D721Med (cell line): ENCODE measurements around the gene CLCN7.

Source experiments
- DNase-seq: peaks from one replicate; pipeline ENCODE4 v3.0.0; 2011; ENCODE audit warnings: low spot score; ENCODE audit not compliant: insufficient read length
- FAIRE-seq: peaks from 2 replicates; lab custom pipeline; 2011; peaks lifted over from hg19 to GRCh38; lab: Jason Lieb, UNC
- TF ChIP-seq, protein P1 (sequence below): IDR thresholded peaks from 2 replicates; pipeline ENCODE4 v1.5.1; 2012; ENCODE audit warnings: mild to moderate bottlenecking, control low read depth; ENCODE audit not compliant: insufficient read depth; ENCODE audit errors: missing control alignments

CLCN7 gene

DNA sequence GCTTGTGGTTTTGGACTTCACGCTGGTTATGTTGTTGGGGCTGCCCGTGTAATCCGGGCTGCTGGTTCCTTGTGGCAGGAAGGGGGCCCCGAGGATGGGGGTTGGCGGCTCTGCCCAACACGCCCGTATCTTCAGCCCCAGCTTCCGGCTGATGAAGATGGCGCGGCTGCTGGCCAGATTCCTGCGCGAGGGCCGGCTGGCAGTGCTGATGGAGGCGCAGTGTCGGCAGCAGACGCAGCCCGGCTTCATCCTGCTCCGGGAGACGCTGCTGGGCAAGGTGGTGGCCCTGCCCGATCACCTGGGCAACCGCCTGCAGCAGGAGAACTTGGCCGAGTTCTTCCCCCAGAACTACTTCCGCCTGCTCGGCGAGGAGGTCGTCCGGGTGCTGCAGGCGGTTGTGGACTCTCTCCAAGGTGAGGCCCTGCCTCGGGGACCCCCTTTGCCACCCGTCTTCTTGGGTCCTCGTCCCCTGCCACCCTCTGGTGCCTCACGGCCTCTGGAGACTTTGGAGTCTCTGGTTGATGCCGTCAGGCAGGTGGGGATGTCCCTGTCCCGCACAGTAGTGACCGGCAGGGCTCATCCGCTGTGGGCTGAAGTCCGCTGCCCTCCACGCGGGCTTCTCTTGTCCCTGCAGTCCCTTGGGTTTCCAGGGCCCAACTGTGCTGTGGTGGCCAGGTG is 20.5 kb upstream of the CLCN7 start:
- DNase-seq, result no peak
- FAIRE-seq, result no peak
- TF ChIP-seq, protein P1, sequence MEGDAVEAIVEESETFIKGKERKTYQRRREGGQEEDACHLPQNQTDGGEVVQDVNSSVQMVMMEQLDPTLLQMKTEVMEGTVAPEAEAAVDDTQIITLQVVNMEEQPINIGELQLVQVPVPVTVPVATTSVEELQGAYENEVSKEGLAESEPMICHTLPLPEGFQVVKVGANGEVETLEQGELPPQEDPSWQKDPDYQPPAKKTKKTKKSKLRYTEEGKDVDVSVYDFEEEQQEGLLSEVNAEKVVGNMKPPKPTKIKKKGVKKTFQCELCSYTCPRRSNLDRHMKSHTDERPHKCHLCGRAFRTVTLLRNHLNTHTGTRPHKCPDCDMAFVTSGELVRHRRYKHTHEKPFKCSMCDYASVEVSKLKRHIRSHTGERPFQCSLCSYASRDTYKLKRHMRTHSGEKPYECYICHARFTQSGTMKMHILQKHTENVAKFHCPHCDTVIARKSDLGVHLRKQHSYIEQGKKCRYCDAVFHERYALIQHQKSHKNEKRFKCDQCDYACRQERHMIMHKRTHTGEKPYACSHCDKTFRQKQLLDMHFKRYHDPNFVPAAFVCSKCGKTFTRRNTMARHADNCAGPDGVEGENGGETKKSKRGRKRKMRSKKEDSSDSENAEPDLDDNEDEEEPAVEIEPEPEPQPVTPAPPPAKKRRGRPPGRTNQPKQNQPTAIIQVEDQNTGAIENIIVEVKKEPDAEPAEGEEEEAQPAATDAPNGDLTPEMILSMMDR, result no peak

DNA sequence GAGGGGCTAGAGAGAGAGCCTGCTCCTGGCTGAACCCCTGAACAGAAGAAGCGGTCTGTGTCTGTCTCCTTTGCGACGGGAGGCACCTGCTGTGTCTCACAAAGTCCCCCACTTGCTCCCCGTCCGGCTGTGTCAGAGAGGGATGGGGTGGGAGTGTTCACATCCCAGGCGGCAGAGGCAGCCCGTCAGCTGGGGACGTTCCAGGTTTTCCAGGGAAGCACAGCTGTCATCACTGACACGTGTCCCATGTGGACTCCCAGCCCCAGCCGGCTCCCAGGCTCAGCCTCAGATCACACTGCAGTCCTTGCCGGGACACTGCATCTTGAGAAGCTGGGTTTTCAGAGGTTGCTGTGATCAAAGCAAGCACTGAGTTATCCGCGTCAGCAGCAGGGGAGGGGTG is 19.9 kb upstream of the CLCN7 start:
- TF ChIP-seq, protein P1, result no peak
- FAIRE-seq, result no peak
- no peak for DNase-seq

DNA sequence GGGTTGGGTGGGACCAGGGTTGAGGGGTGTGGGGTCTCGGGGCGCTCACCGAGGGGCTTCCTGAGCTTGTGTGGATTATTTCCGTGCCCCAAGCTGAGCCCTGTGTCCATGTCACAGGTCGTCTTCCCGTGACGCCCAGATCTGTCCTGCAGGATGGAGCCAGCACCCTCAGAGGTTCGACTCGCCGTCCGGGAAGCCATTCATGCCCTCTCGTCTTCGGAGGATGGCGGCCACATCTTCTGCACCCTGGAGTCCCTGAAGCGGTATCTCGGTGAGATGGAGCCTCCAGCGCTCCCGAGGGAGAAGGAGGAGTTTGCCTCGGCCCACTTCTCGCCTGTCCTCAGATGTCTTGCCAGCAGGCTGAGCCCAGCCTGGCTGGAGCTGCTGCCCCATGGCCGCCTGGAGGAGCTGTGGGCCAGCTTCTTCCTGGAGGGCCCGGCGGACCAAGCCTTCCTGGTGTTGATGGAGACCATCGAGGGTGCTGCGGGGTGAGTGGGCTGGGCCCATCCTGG is 19.4 kb upstream of the CLCN7 start:
- DNase-seq, result no peak
- FAIRE-seq, result no peak
- TF ChIP-seq, protein P1, result no peak

DNA sequence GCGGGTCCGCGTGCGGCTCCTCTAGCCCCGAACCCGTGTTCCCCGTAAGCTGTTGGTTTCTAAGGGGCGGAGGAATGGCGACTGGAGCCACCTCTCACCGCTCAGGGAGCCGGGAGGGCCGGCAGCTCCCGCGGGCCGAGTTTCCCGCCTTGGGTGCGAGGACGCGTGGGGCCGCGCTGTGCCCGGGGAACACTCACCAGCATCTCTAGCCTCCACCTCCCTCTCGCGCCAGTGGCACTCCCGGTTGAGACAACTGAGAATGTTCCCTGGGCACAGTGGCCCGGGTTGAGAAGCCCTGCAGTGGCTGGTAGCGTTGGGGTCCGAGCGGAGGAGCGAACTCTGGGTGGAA is 18.9 kb upstream of the CLCN7 start:
- no peak for DNase-seq
- no peak for FAIRE-seq
- TF ChIP-seq, protein P1, result no peak

DNA sequence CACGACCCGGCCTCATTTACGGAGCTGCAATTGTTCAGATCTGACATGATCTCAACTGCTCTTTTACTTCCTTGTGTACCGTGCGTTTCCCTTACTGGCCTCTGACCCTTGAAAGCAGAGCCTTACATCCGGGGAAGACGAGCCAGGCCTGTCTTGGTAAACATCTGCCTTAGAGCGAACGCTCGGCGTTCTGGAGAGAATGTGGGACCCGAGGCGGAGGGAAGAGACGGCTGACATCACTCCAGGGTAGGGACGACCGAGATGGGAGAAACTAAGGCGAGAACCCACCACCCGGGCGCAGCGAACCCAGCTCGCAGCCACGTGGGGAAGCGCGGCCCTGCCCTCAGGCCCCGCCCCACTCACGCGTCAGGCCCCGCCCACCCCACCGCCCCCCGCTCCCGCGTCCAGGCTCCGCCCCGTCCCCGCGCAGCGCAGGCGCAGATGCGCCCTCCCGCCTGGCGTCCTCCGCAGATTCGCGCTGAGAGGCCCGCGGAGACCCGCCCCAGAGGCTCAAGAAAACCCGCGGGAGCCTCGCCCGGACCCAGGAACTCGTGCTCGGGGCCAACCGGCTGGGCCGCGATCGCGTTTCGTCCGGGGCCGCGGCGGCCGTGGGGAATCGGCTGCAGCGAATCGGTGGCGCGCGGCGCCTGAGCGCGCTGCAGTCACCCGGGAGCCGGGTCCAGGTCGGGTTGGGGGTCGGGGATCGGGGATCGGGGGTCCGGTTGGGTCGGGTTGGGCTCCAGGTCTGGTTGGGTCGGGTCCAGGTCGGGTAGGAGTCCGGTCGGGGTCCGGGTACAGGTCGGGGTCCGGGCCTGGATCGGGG is 18.3 kb upstream of the CLCN7 start, which contains the start of gene TELO2:
Gene TELO2, plus strand, starts transcription at position 438 of the 823 bp plus-strand sequence. CDS start 922 bp downstream, outside the sequence.
- TF ChIP-seq, protein P1, result no peak
- peak; percentile 86 for DNase-seq
- no peak for FAIRE-seq

DNA sequence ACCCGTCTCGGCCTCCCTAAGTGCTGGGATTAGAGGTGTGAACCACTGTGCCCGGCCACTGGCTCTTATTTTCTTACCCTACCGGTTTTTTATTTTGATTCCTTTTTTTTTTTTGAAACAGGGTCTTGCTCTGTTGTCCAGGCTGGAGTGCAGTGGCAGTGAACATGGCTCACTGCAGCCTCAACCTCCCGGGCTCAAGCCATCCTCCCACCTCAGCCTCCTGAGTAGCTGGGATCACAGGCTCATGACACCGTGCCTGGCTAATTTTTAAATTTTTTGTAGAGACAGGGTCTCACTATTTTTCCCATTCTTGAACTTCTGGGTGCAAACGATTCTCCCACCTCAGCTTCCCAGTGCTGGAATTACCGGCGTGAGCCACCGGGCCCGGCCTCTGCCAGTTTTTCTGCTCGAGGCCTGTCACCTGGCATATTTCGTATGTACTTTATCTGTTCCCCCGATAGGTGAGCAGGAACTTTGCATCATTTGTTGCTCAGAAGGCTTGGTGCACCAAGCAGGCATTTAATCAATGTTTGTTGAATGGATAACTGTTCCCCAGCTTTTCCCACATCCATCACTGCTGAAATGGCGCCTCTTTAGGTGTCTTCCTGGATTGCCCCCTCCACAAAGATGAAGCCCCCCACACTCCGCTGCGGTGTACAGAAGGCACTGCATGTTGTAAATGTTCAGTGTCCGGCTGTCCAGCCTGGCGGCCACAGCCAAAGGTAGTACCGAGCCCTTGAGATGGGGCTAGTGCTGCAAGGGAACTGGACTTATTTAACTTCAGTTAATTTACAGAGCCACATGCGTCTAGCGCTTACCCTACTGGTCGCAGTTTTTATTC is 17.5 kb upstream of the CLCN7 start:
- no peak for FAIRE-seq
- no peak for DNase-seq
- TF ChIP-seq, protein P1, result no peak
